Activated CD8-positive, alpha-beta T cell treated with anti-CD3 and anti-CD28 coated beads for 36 hours (primary cell): ENCODE results near the gene SLC8B1. TPM values are rescaled to one million over a fixed set of nuclear protein-coding genes. Genes with fewer than 3 reads are reported as not detected.

ENCODE experiments used
- ATAC-seq: fragments of 200-7000 bp; cut with Tn5 transposase; one replicate; pipeline ENCODE4 v1.10.0; 2021; ENCODE audit warnings: mild to moderate bottlenecking, moderate library complexity
- CTCF ChIA-PET: fragments of 350-600 bp; sonication (Branson Sonifier 250); formaldehyde crosslinking; loops from one replicate; lab custom pipeline; 2021; ENCODE audit warnings: antibody characterized with exemption; lab: Charles Lee
- POLR2A ChIA-PET: fragments of 350-600 bp; sonication (Branson Sonifier 250); formaldehyde crosslinking; loops from one replicate; lab custom pipeline; 2021; ENCODE audit warnings: antibody characterized with exemption; lab: Charles Lee
- DNase-seq: peaks from one replicate; pipeline ENCODE4 v3.0.0-alpha.2; 2020
- H3K27ac Mint-ChIP-seq: one replicate; pipeline ENCODE4 v1.8.0; 2021; ENCODE audit warnings: mild to moderate bottlenecking, mixed read lengths
- H3K27me3 Mint-ChIP-seq: one replicate; pipeline ENCODE4 v1.8.0; 2021; ENCODE audit warnings: mixed read lengths
- H3K36me3 Mint-ChIP-seq: one replicate; pipeline ENCODE4 v1.8.0; 2021; ENCODE audit warnings: low read depth, mixed read lengths
- H3K4me1 Mint-ChIP-seq: one replicate; pipeline ENCODE4 v1.8.0; 2021; ENCODE audit warnings: low read depth, mixed read lengths
- H3K4me3 Mint-ChIP-seq: one replicate; pipeline ENCODE4 v1.8.0; 2021; ENCODE audit warnings: mild to moderate bottlenecking, moderate library complexity, mixed read lengths
- H3K9me3 Mint-ChIP-seq: one replicate; pipeline ENCODE4 v1.8.0; 2021; ENCODE audit warnings: mixed read lengths
- intact Hi-C: fragments of 100-400 bp; cut with micrococcal nuclease; formaldehyde crosslinking; loops from one replicate; pipeline ENCODE4 v1.10.0; 2022
- total RNA-seq, 2 experiments: library from RNA; stranded (reverse); gene quantifications; one replicate each; pipeline ENCODE4 v1.2.3, GENCODE V29; 2021
- TF ChIP-seq, protein P1 (sequence below): fragments of 200-600 bp; IDR thresholded peaks from one replicate; pipeline ENCODE4 v1.8.0; 2022; ENCODE audit warnings: antibody characterized with exemption, mild to moderate bottlenecking

The SLC8B1 gene
- total RNA-seq, 2 experiments from 2014 or later = 13.4 to 18.9 TPM

DNA sequence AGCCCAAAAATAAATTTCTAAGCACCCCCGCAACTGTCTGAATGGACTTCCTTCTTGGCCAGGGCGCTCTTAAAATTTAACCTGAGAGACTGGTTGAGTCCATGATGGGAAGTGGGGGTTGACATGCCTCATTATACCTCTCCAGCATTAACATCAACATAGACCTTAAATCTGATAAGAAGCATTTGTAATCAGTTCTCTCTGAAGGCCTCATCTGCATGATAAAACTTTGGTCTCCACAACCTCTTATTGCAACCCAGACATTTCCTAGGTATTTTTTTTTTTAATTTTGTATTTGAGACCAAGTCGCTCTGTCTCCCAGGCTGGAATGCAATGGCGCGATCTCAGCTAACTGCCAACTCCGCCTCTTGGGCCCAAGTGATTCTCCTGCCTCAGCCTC lies 10.4 kb upstream of the SLC8B1 start:
- H3K27ac Mint-ChIP-seq = no peak overlapping the region
- ATAC-seq = no peak
- H3K27me3 Mint-ChIP-seq = no peaks in the 10 kb centered on the region
- POLR2A ChIA-PET = no interaction called here
- CTCF ChIA-PET = no interaction called here
- H3K4me3 Mint-ChIP-seq = no peak overlapping the region
- H3K9me3 Mint-ChIP-seq = no peaks in the 10 kb centered on the region
- DNase-seq = no peak
- H3K4me1 Mint-ChIP-seq = no peaks in the 10 kb centered on the region
- intact Hi-C loops = no loop called here
- no peaks in the 10 kb centered on the region for H3K36me3 Mint-ChIP-seq
- TF ChIP-seq, protein P1, sequence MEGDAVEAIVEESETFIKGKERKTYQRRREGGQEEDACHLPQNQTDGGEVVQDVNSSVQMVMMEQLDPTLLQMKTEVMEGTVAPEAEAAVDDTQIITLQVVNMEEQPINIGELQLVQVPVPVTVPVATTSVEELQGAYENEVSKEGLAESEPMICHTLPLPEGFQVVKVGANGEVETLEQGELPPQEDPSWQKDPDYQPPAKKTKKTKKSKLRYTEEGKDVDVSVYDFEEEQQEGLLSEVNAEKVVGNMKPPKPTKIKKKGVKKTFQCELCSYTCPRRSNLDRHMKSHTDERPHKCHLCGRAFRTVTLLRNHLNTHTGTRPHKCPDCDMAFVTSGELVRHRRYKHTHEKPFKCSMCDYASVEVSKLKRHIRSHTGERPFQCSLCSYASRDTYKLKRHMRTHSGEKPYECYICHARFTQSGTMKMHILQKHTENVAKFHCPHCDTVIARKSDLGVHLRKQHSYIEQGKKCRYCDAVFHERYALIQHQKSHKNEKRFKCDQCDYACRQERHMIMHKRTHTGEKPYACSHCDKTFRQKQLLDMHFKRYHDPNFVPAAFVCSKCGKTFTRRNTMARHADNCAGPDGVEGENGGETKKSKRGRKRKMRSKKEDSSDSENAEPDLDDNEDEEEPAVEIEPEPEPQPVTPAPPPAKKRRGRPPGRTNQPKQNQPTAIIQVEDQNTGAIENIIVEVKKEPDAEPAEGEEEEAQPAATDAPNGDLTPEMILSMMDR = no peak

DNA sequence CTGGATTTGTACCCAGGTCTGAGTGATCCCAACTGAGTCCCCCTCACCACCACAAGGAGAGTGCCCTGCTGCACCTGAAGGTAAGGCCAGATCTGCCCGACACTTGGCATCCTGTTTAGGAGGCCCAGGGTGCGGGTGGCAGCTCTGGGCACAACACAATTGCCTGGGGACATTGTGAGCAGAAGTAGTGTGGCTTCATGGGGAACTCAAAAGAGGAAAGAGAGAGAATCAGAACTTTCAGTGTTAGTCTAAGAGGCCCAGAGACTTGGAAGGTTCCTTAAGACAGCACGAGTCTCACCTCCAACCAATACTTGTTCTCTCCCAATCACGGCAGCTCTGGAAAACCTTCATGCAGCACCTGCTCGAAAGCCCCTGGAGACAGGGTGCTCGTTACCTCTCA lies 6.6 kb upstream of the SLC8B1 start:
- no peak overlapping the region for H3K27ac Mint-ChIP-seq
- H3K9me3 Mint-ChIP-seq = no peaks in the 10 kb centered on the region
- H3K4me3 Mint-ChIP-seq = no peak overlapping the region
- CTCF ChIA-PET = no interaction called here
- intact Hi-C loops = no loop called here
- no peak for ATAC-seq
- POLR2A ChIA-PET = no interaction called here
- DNase-seq = no peak
- H3K27me3 Mint-ChIP-seq = no peaks in the 10 kb centered on the region
- TF ChIP-seq, protein P1 = no peak
- no peaks in the 10 kb centered on the region for H3K36me3 Mint-ChIP-seq
- H3K4me1 Mint-ChIP-seq = no peaks in the 10 kb centered on the region

DNA sequence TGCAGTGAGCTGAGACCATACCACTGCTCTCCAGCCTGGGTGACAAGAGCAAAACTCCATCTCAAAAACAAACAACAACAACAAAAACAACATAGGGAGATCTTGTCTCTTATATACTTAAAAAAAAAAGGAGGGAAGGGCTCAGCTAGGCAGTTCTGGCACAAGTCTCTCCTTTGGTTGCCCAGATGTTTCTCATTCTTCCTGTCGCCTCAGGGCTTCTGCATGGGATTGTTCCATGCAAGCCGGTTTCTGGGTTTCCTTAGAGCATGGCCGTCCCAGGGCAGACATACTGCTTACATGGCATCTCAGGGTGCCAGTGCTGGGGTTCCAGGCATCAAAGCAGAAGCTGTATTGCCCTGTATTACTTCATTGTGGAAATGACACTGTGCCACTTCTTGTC lies 5.2 kb upstream of the SLC8B1 start:
- Mint-ChIP-seq H3K9me3 (no peaks in the 10 kb centered on the region), H3K36me3 (no peaks in the 10 kb centered on the region), H3K27me3 (no peaks in the 10 kb centered on the region), H3K4me3 (no peak overlapping the region), H3K27ac (no peak overlapping the region), H3K4me1 (peaks cover 2% of the 10 kb centered on the region)
- intact Hi-C loops = no loop called here
- DNase-seq = no peak
- TF ChIP-seq, protein P1 = no peak
- no peak for ATAC-seq
- ChIA-PET POLR2A (no interaction called here), CTCF (no interaction called here)

DNA sequence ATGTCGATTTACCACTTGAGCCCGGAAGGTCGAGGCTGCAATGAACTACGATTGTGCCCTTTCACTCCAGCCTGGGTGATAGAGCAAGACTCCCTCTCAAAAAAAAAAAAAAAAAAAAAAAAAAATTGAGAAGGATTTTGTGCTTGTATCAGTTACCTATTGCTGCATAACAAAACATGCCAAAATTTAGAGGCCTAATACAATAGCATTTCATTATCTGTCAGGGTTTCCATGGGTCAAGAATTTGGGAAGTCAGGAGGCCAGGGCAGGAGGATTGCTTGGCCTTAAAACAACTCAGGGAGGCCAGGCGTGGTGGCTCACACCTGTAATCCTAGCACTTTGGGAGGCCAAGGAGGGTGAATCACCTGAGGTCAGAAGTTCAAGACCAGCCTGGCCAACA lies 4.6 kb upstream of the SLC8B1 start:
- Mint-ChIP-seq H3K4me1 (peaks cover 2% of the 10 kb centered on the region), H3K36me3 (no peaks in the 10 kb centered on the region), H3K27me3 (no peaks in the 10 kb centered on the region), H3K27ac (no peak overlapping the region), H3K9me3 (no peaks in the 10 kb centered on the region), H3K4me3 (no peak overlapping the region)
- TF ChIP-seq, protein P1 = no peak
- no peak for ATAC-seq
- POLR2A ChIA-PET = no interaction called here
- intact Hi-C loops = no loop called here
- CTCF ChIA-PET = no interaction called here
- DNase-seq = no peak

DNA sequence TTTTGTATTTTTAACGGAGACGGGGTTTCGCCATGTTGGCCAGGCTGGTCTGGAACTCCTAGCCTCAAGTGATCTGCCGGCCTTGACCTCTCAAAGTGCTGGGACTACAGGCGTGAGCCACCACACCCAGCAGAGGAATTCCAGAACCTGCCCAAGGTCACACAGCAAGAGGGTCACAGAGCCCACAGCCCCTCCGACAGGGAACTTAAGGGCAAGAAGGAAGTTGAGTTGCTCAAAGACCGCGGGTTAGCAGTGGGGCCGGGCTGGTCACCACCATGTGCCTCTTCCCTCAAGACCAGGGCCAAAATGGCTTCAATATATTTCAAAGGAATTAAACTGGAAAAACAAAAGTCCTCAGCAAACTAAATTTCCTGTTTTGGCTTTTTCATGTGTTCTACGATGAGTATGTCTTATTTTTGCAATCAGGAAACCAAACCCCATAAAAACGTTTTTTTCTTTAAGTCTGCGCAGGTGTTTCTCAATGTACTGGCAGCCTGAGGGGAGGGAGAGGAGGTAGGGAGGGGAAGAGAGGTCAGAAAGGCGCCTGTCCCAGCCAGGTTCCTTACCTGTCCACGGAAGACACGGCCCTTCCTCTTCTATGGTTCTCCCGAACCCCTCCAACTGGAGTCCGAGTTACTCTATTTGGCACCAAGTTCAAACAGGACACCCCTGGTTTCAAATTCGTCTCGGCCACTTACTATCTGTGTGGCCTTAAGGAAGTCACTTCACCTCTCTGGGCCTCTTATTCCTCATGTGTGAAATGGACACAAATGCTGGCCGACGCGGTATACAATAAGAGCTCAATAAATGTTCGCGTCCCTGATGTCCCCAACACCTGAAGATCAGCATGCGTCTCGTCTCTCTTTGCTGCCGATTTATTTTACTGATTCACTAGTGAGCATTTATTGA lies 778 bp downstream of the SLC8B1 start:
- Mint-ChIP-seq H3K4me1 (peaks cover 30% of the 10 kb centered on the region), H3K36me3 (peaks cover 23% of the 10 kb centered on the region), H3K4me3 (peak overlapping the region; percentile 96), H3K27ac (peak overlapping the region; percentile 67), H3K27me3 (no peaks in the 10 kb centered on the region), H3K9me3 (no peaks in the 10 kb centered on the region)
- TF ChIP-seq, protein P1 = no peak
- intact Hi-C loops = loop anchor here (2.0 kb wide), 1 partner anchor 19 kb away; no protein-coding TSS in a partner anchor
- POLR2A ChIA-PET = interaction anchor here (0.6 kb wide), 1 partner anchor 25 kb away, joined by 3 read pairs; the partner anchor contains the start of gene PLBD2
- DNase-seq = no peak
- CTCF ChIA-PET = interaction anchor here (0.9 kb wide), 1 partner anchor 17 kb away, joined by 3 read pairs; no protein-coding TSS in a partner anchor
- ATAC-seq = peak; percentile 13
